Right lobe of liver (tissue), 6 donors: ENCODE measurements around the gene SAMMSON. TPM values are rescaled to one million over a fixed set of nuclear protein-coding genes. Genes with fewer than 3 reads are reported as not detected.

Experiments
- ATAC-seq, 4 donors: fragments of 200-7000 bp; cut with Tn5 transposase; one replicate each; pipeline ENCODE4 v1.9.1; 2020; ENCODE audit warnings: mild to moderate bottlenecking in 4 of 4, moderate library complexity in 4 of 4
- DNase-seq, 3 donors: peaks; one replicate each; pipeline ENCODE4 v3.0.0-alpha.2; 2020
- H3K27ac ChIP-seq, 3 donors: fragments of 200-600 bp; one replicate each; pipeline ENCODE4 v1.8.0; 2022
- H3K27me3 ChIP-seq, 2 donors: fragments of 200-600 bp; one replicate each; pipeline ENCODE4 v1.8.0; 2022
- H3K36me3 ChIP-seq, 4 donors: fragments of 200-600 bp; sonication (generic) in 1 of 4; one replicate each; pipeline versions ENCODE4 v1.5.1 to v1.8.0; 2017 to 2022; ENCODE audit warnings: control low read depth in 1 of 4
- H3K4me1 ChIP-seq, 4 donors: fragments of 200-600 bp; sonication (generic) in 1 of 4; one replicate each; pipeline versions ENCODE4 v1.5.1 to v1.8.0; 2017 to 2022; ENCODE audit warnings: control low read depth in 1 of 4
- H3K4me3 ChIP-seq, 3 donors: fragments of 200-600 bp; one replicate each; pipeline ENCODE4 v1.8.0; 2022
- H3K9me3 ChIP-seq, 4 donors: fragments of 200-600 bp; sonication (generic) in 1 of 4; one replicate each; pipeline versions ENCODE4 v1.5.1 to v1.8.0; 2017 to 2022; ENCODE audit warnings: control low read depth in 1 of 4
- POLR2A ChIP-seq: fragments of 450-650 bp; IDR thresholded peaks from one replicate; pipeline ENCODE4 v1.6.1; 2017; ENCODE audit warnings: antibody characterized with exemption, mild to moderate bottlenecking
- WGBS: methylation state at CpG from one replicate; pipeline ENCODE4 v1.1.6; 2018; ENCODE audit warnings: low coverage, low lambda C conversion rate; ENCODE audit not compliant: insufficient coverage; ENCODE audit errors: missing lambda C conversion rate; 5-methylcytosine and 5-hydroxymethylcytosine counted together
- intact Hi-C, 2 donors: fragments of 100-400 bp; cut with DNase I; formaldehyde crosslinking; loops; one replicate each; pipeline versions ENCODE4 v1.11.2 to v1.14.1; 2022
- total RNA-seq, 6 experiments: library from RNA; depleted of rRNA in 2 of 6; stranded (reverse); fragments of >200 nt in 2 of 6; fragmentation: NEBNext Ultra II Directional in 3 of 6; extraction: Animal tissue kit (Norgen Biotek cat#: 25700) in 3 of 6; gene quantifications; one replicate each; pipeline versions ENCODE4 v1.1.0 to v1.2.4, GENCODE V29; 2016 to 2023
- TF ChIP-seq, protein P1 (sequence below), 4 donors: fragments of 200-600 bp in 3 of 4; fragments of 450-650 bp in 1 of 4; IDR thresholded peaks; one replicate each; pipeline versions ENCODE4 v1.5.1 to v1.8.0; 2016 to 2022; ENCODE audit warnings: antibody characterized with exemption in 4 of 4, mild to moderate bottlenecking in 2 of 4
- donor health status: DM: no; HTN: yes; CAD: no.
- donor health status: DM: no; HTN: no; CAD: no.
- donor health status: DM: no; HTN: no; CAD: no.
- donor health status: DM: no; HTN: yes; CAD: no.
- donor health status: DM: no; HTN: yes; CAD: no.

Gene SAMMSON
- total RNA-seq, 6 experiments from 2014 or later = not detected

- ATAC-seq = no peak
- Histone ChIP-seq H3K36me3 (no peaks in the 10 kb centered on the region), H3K9me3 (no peaks in the 10 kb centered on the region), H3K27ac (no peak overlapping the region), H3K4me1 (no peaks in the 10 kb centered on the region), H3K27me3 (no peaks in the 10 kb centered on the region), H3K4me3 (no peak overlapping the region)
- intact Hi-C loops = loop anchor here in 1 of 2 donors (10.0 kb wide), 1 partner anchor 235 kb away; no protein-coding TSS in a partner anchor
- 49% methylated on average over 2 of the region's 2 CpGs for WGBS
- DNase-seq = no peak
- TF ChIP-seq, protein P1, sequence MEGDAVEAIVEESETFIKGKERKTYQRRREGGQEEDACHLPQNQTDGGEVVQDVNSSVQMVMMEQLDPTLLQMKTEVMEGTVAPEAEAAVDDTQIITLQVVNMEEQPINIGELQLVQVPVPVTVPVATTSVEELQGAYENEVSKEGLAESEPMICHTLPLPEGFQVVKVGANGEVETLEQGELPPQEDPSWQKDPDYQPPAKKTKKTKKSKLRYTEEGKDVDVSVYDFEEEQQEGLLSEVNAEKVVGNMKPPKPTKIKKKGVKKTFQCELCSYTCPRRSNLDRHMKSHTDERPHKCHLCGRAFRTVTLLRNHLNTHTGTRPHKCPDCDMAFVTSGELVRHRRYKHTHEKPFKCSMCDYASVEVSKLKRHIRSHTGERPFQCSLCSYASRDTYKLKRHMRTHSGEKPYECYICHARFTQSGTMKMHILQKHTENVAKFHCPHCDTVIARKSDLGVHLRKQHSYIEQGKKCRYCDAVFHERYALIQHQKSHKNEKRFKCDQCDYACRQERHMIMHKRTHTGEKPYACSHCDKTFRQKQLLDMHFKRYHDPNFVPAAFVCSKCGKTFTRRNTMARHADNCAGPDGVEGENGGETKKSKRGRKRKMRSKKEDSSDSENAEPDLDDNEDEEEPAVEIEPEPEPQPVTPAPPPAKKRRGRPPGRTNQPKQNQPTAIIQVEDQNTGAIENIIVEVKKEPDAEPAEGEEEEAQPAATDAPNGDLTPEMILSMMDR (IDR thresholded peaks at IDR 0.05) = no peak
- no peak for TF ChIP-seq POLR2A
Measured at GRCh38 chr3:70119879-70120278, 120.3 kb downstream of the SAMMSON start.
